Measurements from ENCODE around the gene HFE.

The HFE gene

GRCh38 chr6:26054781-26055718 is 32.2 kb upstream of the HFE start:
- Histone ChIP-seq H3K79me2 (ENCODE audit: insufficient read depth, low read length) (peaks cover 23% of the 10 kb centered on the region), H4K20me1 (ENCODE audit: insufficient read depth, low read length) (no peaks in the 10 kb centered on the region), H3K9me3 (ENCODE audit: insufficient read depth, low read length, severe bottlenecking) (no peaks in the 10 kb centered on the region), H3K9ac (ENCODE audit: low read depth, low read length) (peak overlapping the region; percentile 95), H3K4me2 (ENCODE audit: insufficient read depth, low read length) (peak overlapping the region; percentile 68), H3K36me3 (ENCODE audit: insufficient read depth, low read length) (no peaks in the 10 kb centered on the region), H3K4me1 (ENCODE audit: insufficient read depth, low read length) (peaks cover 52% of the 10 kb centered on the region), H3K27ac (ENCODE audit: low read length) (peak overlapping the region; percentile 99), H2AFZ (ENCODE audit: low read depth, low read length) (0 out of 2 replicates have a peak overlapping the region, but pooled peaks have one; percentile 2), H3K4me3 (ENCODE audit: low read depth in 1 of 2, low read length in 2 of 2) (peak overlapping the region; percentile 62 to 71), H3K27me3 (ENCODE audit: insufficient read depth, low read length, poor library complexity) (no peaks in the 10 kb centered on the region)
- DNase-seq (peak; percentile 95), ATAC-seq (ENCODE audit: insufficient read depth, low read depth) (peak; percentile 71)
- TF ChIP-seq, protein P1, sequence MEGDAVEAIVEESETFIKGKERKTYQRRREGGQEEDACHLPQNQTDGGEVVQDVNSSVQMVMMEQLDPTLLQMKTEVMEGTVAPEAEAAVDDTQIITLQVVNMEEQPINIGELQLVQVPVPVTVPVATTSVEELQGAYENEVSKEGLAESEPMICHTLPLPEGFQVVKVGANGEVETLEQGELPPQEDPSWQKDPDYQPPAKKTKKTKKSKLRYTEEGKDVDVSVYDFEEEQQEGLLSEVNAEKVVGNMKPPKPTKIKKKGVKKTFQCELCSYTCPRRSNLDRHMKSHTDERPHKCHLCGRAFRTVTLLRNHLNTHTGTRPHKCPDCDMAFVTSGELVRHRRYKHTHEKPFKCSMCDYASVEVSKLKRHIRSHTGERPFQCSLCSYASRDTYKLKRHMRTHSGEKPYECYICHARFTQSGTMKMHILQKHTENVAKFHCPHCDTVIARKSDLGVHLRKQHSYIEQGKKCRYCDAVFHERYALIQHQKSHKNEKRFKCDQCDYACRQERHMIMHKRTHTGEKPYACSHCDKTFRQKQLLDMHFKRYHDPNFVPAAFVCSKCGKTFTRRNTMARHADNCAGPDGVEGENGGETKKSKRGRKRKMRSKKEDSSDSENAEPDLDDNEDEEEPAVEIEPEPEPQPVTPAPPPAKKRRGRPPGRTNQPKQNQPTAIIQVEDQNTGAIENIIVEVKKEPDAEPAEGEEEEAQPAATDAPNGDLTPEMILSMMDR (IDR thresholded peaks at IDR 0.05; ENCODE audit: borderline replicate concordance, extremely low read depth, low read length, poor library complexity, severe bottlenecking), result peak; percentile 19
- TF ChIP-seq EZH2 (IDR thresholded peaks at IDR 0.05; ENCODE audit: borderline replicate concordance, low read depth, low read length, severe bottlenecking), result no peak

GRCh38 chr6:26055719-26056582 is 31.3 kb upstream of the HFE start:
- Histone ChIP-seq H3K4me1 (ENCODE audit: insufficient read depth, low read length) (peaks cover 52% of the 10 kb centered on the region), H4K20me1 (ENCODE audit: insufficient read depth, low read length) (no peaks in the 10 kb centered on the region)
- peak; percentile 96 for DNase-seq

DNA sequence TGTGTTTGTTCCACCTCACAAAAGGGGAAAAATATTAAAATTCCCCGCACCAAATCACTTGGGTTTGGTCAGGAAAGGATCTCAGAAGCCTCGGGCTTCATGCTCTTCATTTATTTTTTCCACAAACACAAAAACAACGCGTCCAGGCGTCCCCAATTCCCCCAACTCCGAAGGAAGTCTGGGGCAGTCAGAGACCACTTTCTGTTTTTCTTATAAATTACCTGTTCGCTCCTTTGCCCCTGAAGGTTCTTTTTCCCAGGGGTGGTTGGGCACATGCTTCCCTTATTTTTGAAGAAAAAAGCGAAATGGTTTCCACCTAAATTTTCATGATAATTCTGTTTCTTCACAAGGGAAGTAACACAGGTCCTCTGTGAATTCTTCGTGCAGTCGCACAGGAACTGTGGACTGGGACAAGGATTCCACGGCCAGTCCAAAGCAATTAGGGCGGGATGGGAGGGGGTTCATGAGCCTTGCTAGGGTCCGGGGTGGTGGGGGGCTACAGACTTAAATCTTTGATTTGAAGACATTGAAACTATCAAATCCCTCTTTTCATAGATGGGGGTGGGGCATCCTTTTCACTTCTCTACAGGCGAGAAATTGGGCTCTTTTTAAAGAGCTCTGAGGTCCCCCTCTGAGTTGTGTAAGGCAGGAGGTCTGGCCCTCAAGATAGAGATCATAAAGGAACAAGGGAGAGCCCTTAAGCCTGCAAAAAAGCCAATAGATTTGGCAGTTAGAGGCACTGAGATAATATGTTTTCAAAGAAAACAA is 30.5 kb upstream of the HFE start:
- no peak for ATAC-seq (ENCODE audit: insufficient read depth, low read depth)
- H3K9me3 ChIP-seq (ENCODE audit: insufficient read depth, low read length, severe bottlenecking), result no peaks in the 10 kb centered on the region
- peaks cover 23% of the 10 kb centered on the region for H3K79me2 ChIP-seq (ENCODE audit: insufficient read depth, low read length)
- no peaks in the 10 kb centered on the region for H3K27me3 ChIP-seq (ENCODE audit: insufficient read depth, low read length, poor library complexity)
- no peaks in the 10 kb centered on the region for H4K20me1 ChIP-seq (ENCODE audit: insufficient read depth, low read length)
- peak overlapping the region; percentile 68 for H3K4me2 ChIP-seq (ENCODE audit: insufficient read depth, low read length)
- H3K36me3 ChIP-seq (ENCODE audit: insufficient read depth, low read length), result no peaks in the 10 kb centered on the region
- H3K4me1 ChIP-seq (ENCODE audit: insufficient read depth, low read length), result peaks cover 48% of the 10 kb centered on the region
- H2AFZ ChIP-seq (ENCODE audit: low read depth, low read length), result no peak overlapping the region
- H3K4me3 ChIP-seq (ENCODE audit: low read depth in 1 of 2, low read length in 2 of 2), result peak overlapping the region; percentile 29 to 62; a peak in 3 of 4 replicates
- DNase-seq, result peak; percentile 57
- peak overlapping the region; percentile 95 for H3K9ac ChIP-seq (ENCODE audit: low read depth, low read length)
- peak overlapping the region; percentile 99 for H3K27ac ChIP-seq (ENCODE audit: low read length)
- TF ChIP-seq EZH2 (IDR thresholded peaks at IDR 0.05; ENCODE audit: borderline replicate concordance, low read depth, low read length, severe bottlenecking), result no peak
- TF ChIP-seq, protein P1 (IDR thresholded peaks at IDR 0.05; ENCODE audit: borderline replicate concordance, extremely low read depth, low read length, poor library complexity, severe bottlenecking), result no peak

More at GRCh38 chr6:26055719-26056582, 31.3 kb upstream of the HFE start:
- H3K4me2 ChIP-seq (ENCODE audit: insufficient read depth, low read length), result peak overlapping the region; percentile 68
- peak overlapping the region; percentile 99 for H3K27ac ChIP-seq (ENCODE audit: low read length)
- no peaks in the 10 kb centered on the region for H3K9me3 ChIP-seq (ENCODE audit: insufficient read depth, low read length, severe bottlenecking)
- peak overlapping the region; percentile 62 to 71 for H3K4me3 ChIP-seq (ENCODE audit: low read depth in 1 of 2, low read length in 2 of 2)
- H3K9ac ChIP-seq (ENCODE audit: low read depth, low read length), result peak overlapping the region; percentile 95
- ATAC-seq (ENCODE audit: insufficient read depth, low read depth), result peak; percentile 71
- no peak overlapping the region for H2AFZ ChIP-seq (ENCODE audit: low read depth, low read length)
- TF ChIP-seq, protein P1 (IDR thresholded peaks at IDR 0.05; ENCODE audit: borderline replicate concordance, extremely low read depth, low read length, poor library complexity, severe bottlenecking), result no peak
- no peak for TF ChIP-seq EZH2 (IDR thresholded peaks at IDR 0.05; ENCODE audit: borderline replicate concordance, low read depth, low read length, severe bottlenecking)
- peaks cover 23% of the 10 kb centered on the region for H3K79me2 ChIP-seq (ENCODE audit: insufficient read depth, low read length)
- no peaks in the 10 kb centered on the region for H3K27me3 ChIP-seq (ENCODE audit: insufficient read depth, low read length, poor library complexity)
- no peaks in the 10 kb centered on the region for H3K36me3 ChIP-seq (ENCODE audit: insufficient read depth, low read length)

Measured in DND-41 (cell line).